CD4-positive, alpha-beta T cell treated with Interleukin-6 at 100 ng/mL for 8 hours (primary cell): ENCODE measurements around the gene TPP1.

Experiments used
- DNase-seq: peaks from one replicate; pipeline ENCODE4 v3.0.0-alpha.2; 2020; ENCODE audit warnings: mixed read lengths, low spot score

Gene TPP1

DNA sequence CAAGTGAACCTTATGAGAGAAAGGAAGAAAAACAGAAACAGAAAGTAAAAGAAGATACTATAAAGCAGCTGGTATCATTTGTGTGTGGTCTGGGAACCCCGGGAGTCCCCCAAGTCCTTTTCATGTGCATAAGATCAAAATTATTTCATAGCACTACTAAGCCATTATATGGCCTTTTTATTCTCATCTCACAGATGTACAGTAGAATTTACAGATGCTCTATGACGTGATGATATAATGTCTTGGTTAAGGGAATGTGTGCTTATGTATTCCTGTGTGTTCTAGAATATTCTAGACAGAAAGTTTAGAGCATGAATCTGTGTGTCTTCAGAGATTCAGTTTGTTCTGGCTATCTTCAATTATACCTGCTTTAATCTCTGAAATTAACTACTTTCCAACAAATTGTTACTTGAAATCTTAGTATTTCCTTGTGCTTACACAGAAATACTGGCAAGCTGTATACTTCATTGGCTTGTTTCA, 8.6 kb upstream of the TPP1 start:
- peak; percentile 29 for DNase-seq

DNA sequence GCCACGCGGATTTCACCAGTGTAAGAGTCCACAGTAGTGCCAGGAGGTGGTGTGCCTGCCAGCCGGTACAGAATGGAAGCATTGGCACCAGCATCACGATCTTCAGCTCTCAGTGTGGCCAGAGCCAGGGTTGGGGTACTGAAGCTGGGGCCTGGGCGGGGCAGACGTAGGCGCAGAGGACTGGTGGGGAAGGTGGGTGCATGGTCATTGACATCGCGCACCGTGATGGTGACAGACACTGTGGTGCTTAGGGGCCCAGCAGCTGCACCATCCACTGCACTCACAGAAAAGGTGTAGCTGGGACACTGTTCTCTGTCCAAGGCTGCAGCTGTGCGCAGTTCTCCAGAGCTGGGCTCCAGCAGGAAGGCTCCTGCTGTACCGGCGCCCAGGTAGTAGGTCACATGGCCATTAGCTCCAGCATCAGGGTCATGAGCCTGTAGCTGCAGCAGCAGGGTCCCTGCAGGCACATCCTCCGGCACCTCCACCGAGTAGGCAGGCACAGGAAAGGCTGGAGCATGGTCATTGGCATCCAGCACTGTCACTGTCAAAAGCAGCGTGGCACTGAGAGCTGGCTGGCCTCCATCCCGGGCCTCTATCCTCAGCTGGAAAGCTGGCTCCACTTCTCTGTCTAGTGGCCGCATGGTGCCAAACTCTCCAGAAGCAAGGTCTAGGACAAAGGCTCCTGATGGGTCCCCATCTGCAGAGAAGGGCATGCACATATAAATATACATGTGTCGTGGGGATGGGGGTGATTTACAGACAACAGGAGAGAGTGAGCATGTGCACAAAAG, 7.9 kb upstream of the TPP1 start:
- DNase-seq, result no peak

DNA sequence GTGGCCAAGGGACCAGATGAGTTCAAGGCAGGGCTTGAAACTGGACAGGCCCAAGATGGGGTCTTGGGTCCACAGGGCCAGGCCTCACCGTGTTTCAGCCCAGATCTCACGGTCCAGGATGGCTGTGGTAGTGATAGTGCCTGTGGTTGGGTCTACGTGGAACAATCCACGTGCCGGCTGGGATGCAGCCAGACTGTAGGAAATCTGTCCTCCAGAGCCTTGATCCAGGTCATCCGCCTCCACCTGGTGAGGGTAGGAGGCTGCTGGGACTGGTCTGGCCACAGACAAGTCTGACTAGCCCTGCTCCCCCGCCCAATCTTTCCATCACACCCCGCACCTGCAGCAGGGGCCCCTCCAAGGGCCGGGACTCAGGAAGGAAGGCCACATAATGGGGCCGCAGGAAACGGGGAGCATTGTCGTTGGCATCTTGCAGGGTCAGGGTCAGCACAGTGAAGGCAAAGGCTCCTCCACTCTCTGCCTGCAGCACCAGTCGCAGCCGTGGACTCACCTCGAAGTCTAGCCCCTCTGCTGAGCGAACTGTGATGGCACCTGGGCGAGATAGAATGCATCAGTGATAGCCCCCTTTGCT, 6.7 kb upstream of the TPP1 start:
- DNase-seq, result no peak

DNA sequence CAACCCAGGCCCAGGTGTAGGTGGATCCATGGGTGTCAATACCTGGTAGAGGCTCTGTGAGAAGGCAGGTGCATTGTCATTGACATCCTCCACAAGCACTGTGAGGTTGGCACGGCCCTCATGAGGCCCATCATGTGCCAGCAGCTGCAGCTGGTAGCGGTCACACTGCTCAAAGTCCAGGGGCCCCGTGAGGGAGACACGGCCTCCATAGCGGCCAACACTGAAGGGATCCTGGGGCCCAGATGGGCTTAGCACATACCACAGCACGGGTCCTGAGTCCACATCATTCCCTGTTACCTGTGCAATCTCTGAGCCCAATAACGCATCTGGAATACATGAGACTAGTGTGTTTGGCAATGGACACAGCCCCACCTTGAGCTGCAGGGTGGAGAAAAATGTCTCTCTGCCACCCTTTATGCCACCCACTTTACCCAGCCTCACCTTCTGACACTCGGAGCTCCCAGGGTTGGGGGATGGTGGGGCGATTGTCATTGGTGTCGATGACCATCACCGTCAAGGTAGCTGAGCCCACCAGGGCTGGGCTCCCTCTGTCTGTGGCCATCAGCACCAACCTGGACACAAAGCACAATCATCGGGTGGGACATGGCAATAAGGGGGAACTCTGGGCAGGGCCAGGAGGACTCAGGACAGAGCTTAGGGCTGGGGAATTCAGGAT, 6.1 kb upstream of the TPP1 start:
- no peak for DNase-seq

DNA sequence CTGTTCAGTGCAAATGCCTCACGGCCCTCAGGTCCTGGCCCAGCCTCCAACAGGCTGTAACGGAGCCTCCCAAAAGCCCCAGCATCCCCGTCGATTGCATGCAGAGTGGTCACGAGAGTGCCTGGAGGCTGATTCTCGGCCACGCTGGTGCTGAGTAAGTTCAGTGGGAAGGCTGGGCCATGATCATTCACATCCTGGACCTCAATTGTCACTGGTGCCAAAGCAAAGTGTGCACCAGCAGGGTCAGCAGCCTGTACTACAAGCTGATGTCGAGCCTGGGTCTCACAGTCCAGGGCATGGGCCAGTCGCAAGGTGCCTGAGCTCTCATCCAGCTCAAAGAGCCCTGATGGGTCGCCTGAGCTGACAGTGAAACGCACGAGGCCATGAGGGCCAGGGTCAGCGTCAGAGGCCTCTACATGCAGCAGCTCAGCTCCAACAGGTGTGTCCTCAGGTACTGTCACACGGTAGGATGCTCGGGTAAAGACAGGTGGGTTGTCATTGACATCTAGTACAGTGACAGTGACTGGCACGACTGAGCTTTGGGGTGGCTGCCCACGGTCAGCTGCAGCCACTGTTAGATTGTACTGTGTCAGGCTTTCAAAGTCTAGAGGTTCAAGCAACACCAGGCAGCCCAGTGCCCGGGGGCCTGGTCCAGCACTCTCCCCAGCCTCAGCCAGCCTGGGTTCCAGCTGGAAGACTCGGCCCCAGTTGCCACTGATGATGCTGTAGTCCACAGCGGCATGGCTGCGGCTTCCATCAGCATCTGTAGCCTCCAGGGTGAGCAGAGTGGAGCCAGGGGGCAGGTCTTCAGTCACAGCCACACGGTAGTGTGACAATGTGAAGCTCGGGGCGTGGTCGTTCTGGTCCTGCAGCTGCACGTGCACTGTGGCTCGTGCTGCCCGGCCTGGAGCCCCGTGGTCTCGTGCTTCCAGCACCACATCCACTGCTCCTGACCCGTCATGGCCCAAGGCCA, 4.5 kb upstream of the TPP1 start:
- DNase-seq, result no peak

DNA sequence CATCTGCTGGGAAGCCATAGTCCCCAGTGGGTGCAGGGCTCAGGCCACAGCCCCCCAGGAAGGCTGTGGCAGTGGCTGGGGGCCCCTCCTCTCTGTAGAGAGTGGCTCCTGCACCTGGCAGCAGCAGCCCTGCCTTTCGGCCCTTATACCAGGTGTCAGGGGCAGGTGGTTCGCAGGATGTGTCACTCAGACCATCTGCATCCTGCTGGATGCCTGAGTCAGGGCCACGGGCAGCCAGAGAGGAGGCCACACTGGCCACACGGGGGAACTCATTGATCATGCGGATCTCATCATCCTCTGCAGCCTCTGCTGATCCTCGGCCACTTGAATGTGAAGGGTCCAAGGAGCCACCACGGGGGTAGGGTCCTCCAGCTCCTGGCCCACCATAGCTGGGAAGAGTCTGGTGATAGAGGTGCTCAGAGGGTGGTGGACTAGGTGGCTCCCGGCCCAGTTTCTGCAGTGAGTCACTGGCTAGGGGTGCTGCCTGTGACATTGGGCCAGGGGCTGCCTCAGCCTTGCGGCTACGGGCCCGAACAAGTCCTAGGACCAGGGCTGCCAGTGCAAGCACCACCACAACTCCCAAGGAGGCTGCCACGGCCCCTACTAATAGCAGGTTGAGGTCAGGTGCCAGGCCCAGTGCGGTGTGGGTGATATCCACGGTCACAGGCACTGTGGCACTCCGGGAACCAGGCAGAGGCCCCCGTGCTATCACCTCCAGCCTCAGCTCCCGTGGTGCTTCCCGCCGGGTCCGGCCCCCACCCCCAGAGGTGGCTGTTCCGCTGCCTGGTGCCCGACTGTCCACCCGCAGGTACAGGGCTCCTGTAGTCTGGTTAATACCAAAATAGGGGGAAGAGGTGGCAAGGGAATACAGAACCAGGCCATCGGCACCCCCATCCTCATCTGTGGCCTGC, 3.3 kb upstream of the TPP1 start:
- no peak for DNase-seq

DNA sequence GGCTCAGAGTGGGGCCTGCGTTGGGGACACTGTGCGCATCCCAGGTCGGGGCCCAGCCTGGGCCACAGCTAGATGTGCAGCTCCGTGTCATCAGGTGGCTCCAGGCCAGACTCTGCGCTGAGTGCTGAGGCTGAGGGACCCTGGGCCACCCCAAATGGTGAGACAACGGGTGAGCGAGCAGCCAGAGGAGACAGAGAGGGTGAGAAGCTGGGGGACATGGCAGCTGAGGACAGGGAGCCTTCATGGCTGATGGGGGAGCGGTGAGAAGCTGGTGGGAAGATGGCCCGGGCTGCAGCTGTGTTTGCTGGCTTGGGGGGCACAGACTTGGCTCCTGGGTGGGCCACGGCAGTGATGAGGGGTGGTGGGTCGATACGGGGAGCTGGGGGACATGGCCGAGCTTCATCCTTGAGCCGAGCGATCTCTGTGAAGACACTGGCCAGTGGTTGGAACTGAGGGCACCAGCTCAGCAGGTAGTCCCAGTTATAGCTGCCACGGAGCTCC, 2.5 kb upstream of the TPP1 start:
- no peak for DNase-seq

DNA sequence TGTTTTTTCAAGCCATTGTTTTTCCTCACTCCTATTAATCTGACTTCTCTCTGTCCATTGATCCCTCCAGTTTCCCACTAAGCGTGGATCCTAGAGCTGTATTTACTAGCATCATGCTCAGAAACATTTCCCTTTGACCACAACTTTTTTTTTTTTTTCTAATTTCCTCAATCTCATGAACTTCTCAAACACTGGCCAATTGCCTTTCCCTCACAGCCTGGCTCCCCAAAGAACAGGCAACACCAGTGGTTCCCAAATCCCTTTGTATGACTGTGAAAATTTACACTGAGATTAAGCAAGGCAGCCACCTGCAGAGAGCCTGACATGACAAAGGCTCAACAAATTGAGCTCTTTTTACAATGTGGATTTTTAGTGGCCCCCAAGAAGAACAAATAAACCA, 1.4 kb upstream of the TPP1 start:
- DNase-seq, result no peak

DNA sequence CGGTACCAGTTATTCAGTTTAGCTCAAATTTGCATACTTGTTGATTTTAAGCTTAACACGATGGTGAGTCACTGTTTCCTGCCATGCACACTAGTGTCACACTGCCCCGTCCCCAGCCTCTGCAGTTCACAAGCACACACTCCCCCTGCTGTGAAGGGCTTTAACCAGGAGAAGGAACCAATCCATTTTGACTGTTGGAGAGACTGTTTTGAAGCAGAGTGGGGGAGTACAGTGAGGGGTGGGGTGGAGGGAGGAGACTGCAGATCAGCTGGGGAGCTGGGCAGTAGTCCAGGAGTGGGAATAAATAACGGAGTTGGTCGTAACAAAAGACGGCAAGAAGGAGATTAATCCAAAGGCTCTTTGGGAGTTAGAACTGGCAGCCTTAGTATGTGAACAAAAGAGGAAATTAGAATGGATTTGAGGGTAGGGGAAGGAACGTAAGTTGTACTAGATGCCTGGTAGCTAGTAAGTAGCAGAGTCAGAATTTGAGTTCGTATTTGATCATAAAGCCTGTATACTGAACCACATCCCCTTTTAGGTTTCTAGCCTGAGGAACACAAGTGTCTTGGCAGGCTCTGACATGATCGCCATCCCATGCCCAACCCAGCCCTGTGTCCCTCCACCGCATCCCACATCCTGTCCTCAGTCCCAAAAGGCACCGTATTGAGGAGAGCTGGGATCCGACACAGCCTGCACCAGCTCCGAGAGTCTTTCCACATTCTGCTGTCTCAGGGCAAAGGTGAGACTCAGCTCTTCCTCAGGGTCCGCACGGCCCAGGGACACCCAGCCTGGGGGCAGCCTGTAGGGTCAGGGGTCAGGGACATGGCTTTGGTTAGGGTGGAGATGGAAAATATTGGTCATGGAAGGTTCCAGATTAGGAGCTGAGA, 862 bp downstream of the TPP1 start:
- DNase-seq, result peak; percentile 80

DNA sequence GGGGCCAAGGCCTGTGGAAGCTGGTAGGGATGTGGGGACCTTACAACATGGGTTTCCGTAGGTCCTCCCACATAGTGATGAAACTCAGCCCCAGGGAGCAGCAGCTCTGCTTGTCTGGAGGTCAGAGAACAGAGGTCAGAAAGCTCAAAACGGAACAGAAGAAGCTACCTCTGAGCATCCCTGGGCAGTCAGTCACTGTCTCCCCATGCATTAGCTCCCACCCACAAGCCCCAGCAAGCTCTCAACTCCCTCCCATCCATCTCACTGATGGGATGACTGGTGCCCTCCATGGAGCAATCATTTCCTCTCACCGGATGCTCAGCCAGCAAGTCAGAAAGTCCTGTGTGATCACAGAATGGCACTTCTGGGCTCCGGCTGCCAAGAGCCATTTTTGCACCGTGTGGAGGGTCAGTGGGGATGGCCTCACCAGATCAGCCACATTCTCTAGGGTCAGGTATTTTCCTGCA, 1.9 kb downstream of the TPP1 start:
- no peak for DNase-seq

DNA sequence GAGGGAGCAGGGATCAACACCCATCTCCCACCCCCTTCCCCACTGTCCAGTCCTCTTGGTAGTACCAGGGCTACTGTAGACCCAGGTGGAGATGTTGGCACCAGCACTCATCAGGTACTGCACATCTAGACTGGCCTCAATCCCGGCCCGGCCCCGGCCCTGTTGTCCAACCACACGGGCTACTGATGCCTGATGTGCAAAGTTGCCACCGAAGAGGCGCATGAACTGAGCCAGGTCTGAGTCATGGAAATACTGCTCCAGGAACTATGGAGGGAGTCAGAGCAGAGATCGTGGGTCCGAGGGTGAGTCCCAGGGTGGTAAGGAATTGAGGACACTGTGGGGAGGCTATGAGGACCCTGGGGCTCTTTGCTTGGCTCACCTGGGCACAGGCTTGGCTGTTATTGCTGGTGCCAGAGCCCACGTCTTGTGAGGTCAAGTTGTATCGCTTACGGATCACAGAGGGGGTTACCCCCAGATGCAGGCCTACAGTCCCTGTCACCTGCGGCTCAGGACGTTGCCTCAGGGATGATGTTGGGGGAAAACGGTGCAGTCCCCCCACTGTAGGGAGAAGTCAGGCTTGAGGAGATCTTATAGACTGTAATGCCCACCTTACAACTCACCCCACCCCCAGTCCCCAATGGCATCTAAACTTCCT, 2.5 kb downstream of the TPP1 start:
- DNase-seq, result no peak

DNA sequence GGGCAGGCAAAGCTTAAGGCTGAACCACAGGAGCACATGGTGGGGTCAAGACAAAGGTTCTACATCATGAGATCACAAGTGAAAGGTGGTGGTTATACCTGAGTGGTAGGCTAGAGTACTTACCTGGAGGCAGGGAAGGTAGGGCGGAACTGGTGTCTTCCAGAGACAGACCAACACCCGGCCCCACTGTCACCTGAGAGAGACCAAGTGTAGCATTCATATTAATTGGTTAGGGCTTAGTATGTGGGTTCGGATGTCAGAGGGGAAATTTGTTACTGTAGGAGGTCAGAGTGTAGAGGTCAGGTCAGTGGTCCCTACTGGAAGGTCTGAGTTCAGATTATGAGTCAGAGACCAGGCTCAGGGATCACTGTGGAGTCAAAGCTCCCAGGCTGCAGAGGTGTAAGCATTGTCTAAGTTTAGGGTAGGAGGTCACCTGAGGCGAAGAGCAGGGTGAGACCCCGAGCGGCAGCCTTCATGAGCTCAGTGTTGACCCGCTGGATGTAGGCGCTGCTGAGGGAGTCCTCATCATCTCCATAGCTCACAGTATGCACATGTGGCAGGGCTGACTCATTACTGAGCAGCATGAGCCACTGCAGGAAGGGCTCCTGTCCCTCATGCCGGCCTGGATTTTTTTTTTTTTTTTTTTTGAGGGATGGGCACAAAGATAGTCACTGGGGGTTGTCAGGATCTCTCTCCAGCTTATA, 3.2 kb downstream of the TPP1 start:
- no peak for DNase-seq

DNA sequence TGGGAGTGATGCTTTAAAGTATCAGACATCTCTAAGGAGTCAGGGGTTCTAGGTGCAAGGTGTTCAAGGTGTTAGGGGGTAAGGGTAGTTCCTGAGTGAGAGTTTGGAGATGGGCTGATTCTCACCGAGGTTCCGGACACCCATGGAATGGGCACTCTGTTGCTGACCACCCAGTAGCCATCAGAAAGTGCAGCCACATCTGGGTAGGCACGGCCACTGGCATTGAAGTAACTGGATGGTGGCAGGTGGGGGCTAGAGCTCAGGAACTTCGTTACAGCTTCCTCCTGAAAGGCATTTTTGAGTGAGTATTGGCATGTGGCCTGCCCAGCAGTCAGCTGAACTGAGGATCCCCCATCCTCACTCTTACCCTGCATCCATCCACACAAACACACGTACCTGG, 4.2 kb downstream of the TPP1 start:
- no peak for DNase-seq

DNA sequence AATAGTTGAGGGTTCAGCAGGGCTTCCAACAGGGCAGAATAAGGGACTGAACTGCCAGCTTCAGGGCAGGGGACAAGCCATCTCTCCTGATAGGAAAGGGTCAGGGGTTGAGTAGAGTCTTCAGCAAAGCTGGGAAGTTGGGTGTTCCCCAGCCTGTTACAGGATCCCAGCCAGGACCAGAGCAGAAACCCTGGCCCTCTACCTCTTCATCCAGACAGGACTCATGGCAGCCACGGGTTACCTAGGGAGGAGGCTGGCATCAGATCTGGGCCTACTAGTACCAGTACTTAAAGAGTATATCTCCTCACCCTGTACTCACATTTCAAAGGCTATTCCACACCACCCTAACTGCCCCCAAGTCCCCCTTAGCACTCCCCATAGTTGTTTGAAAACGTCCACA, 4.8 kb downstream of the TPP1 start:
- no peak for DNase-seq

DNA sequence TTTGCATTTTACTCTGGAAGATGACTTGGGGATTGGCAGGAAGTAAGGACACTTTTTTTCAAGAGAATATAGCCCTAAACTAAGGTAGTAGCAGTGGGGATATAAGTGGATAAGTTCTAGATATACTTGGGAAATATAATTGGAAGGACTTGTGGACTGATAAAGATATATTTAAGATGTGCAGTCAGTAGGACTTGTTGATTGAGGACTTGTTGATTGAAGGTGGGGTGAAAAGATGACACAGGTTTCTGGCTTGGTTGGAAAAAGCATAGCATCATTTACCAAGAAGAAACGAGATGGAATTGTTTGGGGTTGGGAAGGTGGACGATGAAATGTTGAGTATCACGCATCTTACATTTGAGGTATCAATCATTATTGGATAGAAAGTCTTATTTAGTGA, 5.7 kb downstream of the TPP1 start:
- no peak for DNase-seq

DNA sequence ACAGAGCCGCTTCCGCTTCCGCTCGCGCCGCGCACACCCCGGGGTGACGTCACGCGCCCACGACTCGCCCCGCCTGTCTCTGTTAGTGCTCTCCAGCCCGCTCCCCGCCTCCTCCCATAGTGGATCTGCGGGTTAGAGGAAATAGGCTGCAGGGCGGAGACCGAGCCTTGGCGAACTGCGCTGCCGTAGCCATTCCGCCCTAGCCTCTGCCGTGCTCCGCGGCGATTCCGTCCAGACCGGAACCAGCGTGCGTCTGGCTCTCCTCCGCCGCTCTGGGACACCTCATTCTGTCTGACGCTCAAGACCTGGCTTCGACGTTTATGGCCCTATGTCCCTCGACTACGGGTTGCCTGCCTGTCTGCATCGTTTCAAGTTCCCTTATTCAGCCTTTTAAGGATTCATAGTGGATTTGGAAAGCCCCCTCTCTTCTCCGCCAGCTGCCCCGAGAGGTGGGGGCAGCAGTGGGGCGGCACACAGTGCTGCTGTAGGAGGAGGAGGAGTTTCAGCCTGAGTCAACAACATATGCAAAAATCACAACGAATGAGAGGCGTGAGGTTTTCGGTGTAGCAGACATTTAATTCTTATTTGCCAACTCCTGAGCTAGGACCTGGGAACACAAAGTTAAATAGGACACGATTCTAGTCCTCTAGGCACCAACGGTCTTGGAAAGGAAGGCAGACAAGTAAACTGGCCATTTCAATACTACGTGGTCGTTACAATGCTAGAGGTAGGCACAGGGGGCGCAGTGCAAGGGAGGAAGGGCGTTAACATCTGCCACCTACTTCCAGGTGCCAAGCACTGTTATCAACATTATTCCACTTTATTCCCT, 6.8 kb downstream of the TPP1 start, which contains the start of gene TAF10:
TSS of gene TAF10 (minus strand) at position 4 of the 829 bp plus-strand sequence. CDS start 27 bp downstream, outside the sequence.
- peak; percentile 96 for DNase-seq

DNA sequence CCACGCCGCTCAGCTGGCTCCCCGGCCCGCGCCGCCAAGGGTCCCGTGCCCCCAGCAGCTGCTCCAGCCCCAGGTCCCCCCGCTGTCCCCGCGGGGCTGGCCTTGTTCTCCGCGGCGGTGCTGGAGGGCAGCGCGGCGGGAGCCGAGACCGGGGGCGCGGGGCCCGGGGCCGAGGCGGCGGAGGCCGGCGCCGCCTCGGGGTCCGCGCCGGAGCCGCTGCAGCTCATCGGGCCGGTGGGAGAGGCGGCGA, 7.3 kb downstream of the TPP1 start:
- DNase-seq, result no peak
